Kidney (tissue), 14 donors: Measurements from ENCODE around the gene SEL1L2. TPM values are rescaled to one million over a fixed set of nuclear protein-coding genes. Genes with fewer than 3 reads are reported as not detected.
"Not testable (repeated sequence)": the region's sequence is repeated elsewhere in the genome, so short reads cannot be mapped to it uniquely, and the experiment has no call there.

Source experiments
- DNase-seq, 5 donors: peaks; one replicate each; pipeline ENCODE4 v3.0.0-alpha.2; 2013 to 2020
- FAIRE-seq: peaks from 2 replicates; lab custom pipeline; 2012; peaks lifted over from hg19 to GRCh38; lab: Jason Lieb, UNC
- H3K27ac ChIP-seq, 2 donors: one replicate each; pipeline ENCODE4 v1.7.0; 2013; ENCODE audit warnings: low read depth in 2 of 2, low read length in 2 of 2, inconsistent platforms in 1 of 2
- H3K27me3 ChIP-seq: one replicate; pipeline ENCODE4 v1.7.1; 2013; ENCODE audit warnings: low read length, inconsistent platforms; ENCODE audit not compliant: control insufficient read depth, insufficient read depth
- H3K36me3 ChIP-seq, 3 donors: one replicate each; pipeline versions ENCODE4 v1.7.0 to v1.7.1; 2013; ENCODE audit warnings: low read length in 3 of 3, control low read depth in 1 of 3, inconsistent platforms in 1 of 3; ENCODE audit not compliant: insufficient read depth in 3 of 3, control insufficient read depth in 2 of 3
- H3K4me1 ChIP-seq, 3 donors: one replicate each; pipeline versions ENCODE4 v1.7.0 to v1.7.1; 2013; ENCODE audit warnings: low read length in 3 of 3, inconsistent platforms in 1 of 3, low read depth in 1 of 3; ENCODE audit not compliant: control insufficient read depth in 2 of 3, insufficient read depth in 2 of 3
- H3K4me3 ChIP-seq, 3 donors: one replicate each; pipeline versions ENCODE4 v1.7.0 to v1.8.1; 2013; ENCODE audit warnings: low read length in 3 of 3, control low read depth in 1 of 3, inconsistent platforms in 1 of 3
- H3K9ac ChIP-seq, 3 donors: one replicate each; pipeline versions ENCODE4 v1.7.0 to v1.7.1; 2013; ENCODE audit warnings: low read length in 3 of 3, control low read depth in 1 of 3, inconsistent platforms in 1 of 3
- H3K9me3 ChIP-seq, 3 donors: one replicate each; pipeline versions ENCODE4 v1.7.0 to v1.7.1; 2013; ENCODE audit warnings: low read length in 3 of 3, control low read depth in 1 of 3, inconsistent platforms in 1 of 3; ENCODE audit not compliant: control insufficient read depth in 2 of 3, insufficient read depth in 1 of 3
- intact Hi-C: fragments of 100-400 bp; cut with DNase I; formaldehyde crosslinking; loops from one replicate; pipeline ENCODE4 v1.11.1; 2022
- polyA plus RNA-seq: library from polyadenylated mRNA; stranded (reverse); fragments of 350-450 nt; fragmentation: Illumina TruSeq; extraction: RNeasy Lipid Tissue Mini Kit (QIAGEN cat#74804); gene quantifications from one replicate; pipeline ENCODE4 v1.2.3, GENCODE V29; 2014; ENCODE audit warnings: low read depth, low replicate concordance; ENCODE audit not compliant: insufficient read depth
- total RNA-seq: library from RNA; stranded (reverse); fragmentation: NEBNext Ultra II Directional; extraction: Animal tissue kit (Norgen Biotek cat#: 25700); gene quantifications from one replicate; pipeline ENCODE4 v1.2.1, GENCODE V29; 2021
- TF ChIP-seq, protein P1 (sequence below): IDR thresholded peaks from 3 replicates; pipeline ENCODE4 v1.5.1; 2012; ENCODE audit warnings: mild to moderate bottlenecking, moderate library complexity, borderline replicate concordance; ENCODE audit not compliant: insufficient read depth; ENCODE audit errors: extremely low read depth
- donor health status: control.
- donor health status: control.
- donor health status: control.
- donor health status: control.
- donor health status: control.
- donor health status: DM: yes; HTN: yes; CAD: no.
- donor health status: Normal renal cell carcinoma (clear cell type).

Gene SEL1L2
- total and polyA plus RNA-seq, 2 donors from 2014 or later, result not detected

DNA sequence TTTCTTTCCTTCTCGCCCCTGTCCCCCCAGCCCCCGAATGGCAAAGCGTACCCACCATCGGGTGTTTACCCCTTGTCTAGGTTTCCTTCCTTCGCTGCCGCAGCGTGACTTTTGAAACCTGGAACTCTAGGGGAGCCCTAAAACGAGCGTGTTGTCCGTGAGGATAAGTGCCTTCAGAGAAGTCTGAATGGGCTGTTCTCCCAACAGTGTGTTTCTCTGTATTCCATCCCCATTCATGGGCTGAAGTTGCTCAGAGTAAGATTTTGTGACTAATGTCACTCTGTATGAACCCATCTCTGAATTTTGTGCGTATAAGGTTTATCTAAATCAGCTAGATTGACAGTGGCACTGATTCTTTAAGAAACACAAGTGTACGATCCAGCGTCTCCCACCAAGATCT lies 5.9 kb upstream of the SEL1L2 start:
- no peak overlapping the region for H3K27ac ChIP-seq
- H3K4me3 ChIP-seq, result peak overlapping the region; percentile 58 to 91 (median 75)
- DNase-seq, result peak in 2 of 5 donors; percentile 32 to 49
- TF ChIP-seq, protein P1, sequence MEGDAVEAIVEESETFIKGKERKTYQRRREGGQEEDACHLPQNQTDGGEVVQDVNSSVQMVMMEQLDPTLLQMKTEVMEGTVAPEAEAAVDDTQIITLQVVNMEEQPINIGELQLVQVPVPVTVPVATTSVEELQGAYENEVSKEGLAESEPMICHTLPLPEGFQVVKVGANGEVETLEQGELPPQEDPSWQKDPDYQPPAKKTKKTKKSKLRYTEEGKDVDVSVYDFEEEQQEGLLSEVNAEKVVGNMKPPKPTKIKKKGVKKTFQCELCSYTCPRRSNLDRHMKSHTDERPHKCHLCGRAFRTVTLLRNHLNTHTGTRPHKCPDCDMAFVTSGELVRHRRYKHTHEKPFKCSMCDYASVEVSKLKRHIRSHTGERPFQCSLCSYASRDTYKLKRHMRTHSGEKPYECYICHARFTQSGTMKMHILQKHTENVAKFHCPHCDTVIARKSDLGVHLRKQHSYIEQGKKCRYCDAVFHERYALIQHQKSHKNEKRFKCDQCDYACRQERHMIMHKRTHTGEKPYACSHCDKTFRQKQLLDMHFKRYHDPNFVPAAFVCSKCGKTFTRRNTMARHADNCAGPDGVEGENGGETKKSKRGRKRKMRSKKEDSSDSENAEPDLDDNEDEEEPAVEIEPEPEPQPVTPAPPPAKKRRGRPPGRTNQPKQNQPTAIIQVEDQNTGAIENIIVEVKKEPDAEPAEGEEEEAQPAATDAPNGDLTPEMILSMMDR, result no peak
- H3K36me3 ChIP-seq, result no peaks in the 10 kb centered on the region
- peaks cover 0 to 12% (median 4%) of the 10 kb centered on the region in 3 donors for H3K9me3 ChIP-seq
- no peak for FAIRE-seq
- intact Hi-C loops, result no loop called here
- peak overlapping the region in 2 of 3 donors; percentile 40 to 80 for H3K9ac ChIP-seq
- no peaks in the 10 kb centered on the region for H3K27me3 ChIP-seq
- H3K4me1 ChIP-seq, result peaks cover 0 to 4% (median 0%) of the 10 kb centered on the region in 3 donors

DNA sequence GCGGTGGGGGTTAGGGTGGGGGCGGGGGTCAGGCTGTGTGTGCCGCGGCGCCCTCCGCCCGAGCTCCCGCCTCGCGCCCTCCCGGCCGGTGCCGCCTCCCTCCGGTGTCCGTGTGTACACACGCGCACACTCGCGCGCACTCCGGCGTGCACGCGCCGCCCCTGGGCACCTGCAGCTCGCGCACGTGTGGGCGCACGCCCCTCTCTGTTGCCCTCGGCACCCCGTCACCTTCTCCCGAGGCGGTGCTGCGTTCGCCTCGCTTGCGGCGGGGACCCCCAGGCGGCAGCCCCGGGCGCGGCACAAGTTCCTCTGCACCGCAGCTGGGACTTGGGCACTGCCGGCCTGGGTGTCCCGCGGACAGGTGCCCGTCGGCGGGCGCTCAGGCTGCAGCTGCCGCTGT lies 5.4 kb upstream of the SEL1L2 start:
- peaks cover 0 to 4% (median 0%) of the 10 kb centered on the region in 3 donors for H3K4me1 ChIP-seq
- H3K9ac ChIP-seq, result no peak overlapping the region
- TF ChIP-seq, protein P1, result no peak
- H3K27me3 ChIP-seq, result no peaks in the 10 kb centered on the region
- intact Hi-C loops, result no loop called here
- H3K9me3 ChIP-seq, result peaks cover 0 to 12% (median 4%) of the 10 kb centered on the region in 3 donors
- no peak overlapping the region for H3K27ac ChIP-seq
- no peak for FAIRE-seq
- H3K4me3 ChIP-seq, result peak overlapping the region; percentile 58 to 91 (median 75)
- H3K36me3 ChIP-seq, result no peaks in the 10 kb centered on the region
- peak; percentile 68 to 85 (median 72) for DNase-seq

DNA sequence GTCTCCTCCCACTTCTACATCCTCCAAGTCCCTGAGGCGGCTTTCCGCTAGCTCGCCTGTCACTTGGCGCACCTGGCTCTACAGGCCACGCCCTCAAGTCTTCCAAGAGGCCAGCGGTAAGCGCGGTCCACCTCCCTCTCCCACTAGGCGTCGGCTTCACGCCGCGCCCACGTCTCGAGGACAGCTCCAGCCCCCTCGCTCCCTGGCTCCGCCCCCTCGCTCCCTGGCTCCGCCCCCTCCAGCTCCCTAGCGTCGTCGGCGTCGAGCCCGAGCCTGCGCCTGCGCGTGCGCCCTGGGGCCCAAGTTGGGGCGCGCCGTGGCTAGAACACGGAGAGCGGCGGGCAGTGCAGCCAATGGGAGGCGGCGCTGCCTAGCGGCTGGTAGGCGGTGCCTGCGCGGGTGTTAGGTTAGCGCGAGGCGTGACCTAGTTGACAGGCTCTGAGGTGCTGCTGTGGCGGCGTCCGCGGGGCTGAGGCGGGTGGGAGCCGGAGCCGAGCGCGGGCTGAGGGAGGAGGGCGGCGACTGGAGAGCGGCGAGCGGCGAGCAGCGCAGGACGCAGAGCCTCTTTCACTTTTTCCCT lies 4.8 kb upstream of the SEL1L2 start, which contains the start of gene MACROD2:
Gene MACROD2, plus strand, starts transcription at position 431 of the 580 bp plus-strand sequence.
- TF ChIP-seq, protein P1, result no peak
- Histone ChIP-seq H3K27ac (peak within 1 kb of the TSS; percentile 29 to 67), H3K4me3 (peak within 1 kb of the TSS; percentile 58 to 91 (median 75)), H3K9ac (peak within 1 kb of the TSS in 2 of 3 donors; percentile 40 to 80), H3K27me3 (no peaks in the 10 kb centered on the region), H3K36me3 (no peaks in the 10 kb centered on the region), H3K9me3 (peaks cover 0 to 12% (median 4%) of the 10 kb centered on the region in 3 donors), H3K4me1 (peaks cover 0 to 4% (median 0%) of the 10 kb centered on the region in 3 donors)
- peak; percentile 96 to 98 (median 97) for DNase-seq
- no peak for FAIRE-seq
- intact Hi-C loops, result no loop called here

DNA sequence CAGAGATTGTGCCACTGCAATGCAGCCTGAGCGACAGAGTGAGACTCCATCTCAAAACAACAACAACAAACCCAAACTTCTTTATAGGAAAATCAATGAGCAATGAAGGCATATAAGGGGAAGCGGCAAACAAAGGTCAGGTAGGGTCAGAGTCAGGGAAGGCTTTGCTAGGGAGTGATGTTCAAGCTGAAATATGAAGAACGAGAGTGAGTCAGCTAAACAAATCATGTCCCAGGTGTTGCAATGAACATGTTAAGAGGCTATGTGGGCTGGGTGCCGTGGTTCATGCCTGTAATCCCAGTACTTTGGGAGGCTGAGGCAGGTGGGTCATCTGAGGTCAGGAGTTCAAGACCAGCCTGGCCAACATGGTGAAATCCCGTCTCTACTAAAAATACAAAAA lies 1.5 kb upstream of the SEL1L2 start:
- H3K9ac ChIP-seq, DNase-seq, H3K4me3 ChIP-seq, FAIRE-seq, intact Hi-C loops, H3K27ac ChIP-seq, H3K36me3 ChIP-seq, H3K27me3 ChIP-seq, H3K4me1 ChIP-seq: not testable (repeated sequence)
- peaks cover 0 to 12% (median 4%) of the 10 kb centered on the region in 3 donors for H3K9me3 ChIP-seq
